Adrenal gland (tissue), 12 donors: ENCODE results near the gene CFAP45. TPM values are rescaled to one million over a fixed set of nuclear protein-coding genes. Genes with fewer than 3 reads are reported as not detected.

Source experiments
- DNase-seq, 7 donors: peaks; one replicate each; pipeline ENCODE4 v3.0.0-alpha.2; 2019 to 2020
- H3K27ac ChIP-seq, 5 donors: fragments of 200-600 bp; sonication (generic) in 4 of 5; 1 replicate in 3 of 5; 2 replicates in 2 of 5; pipeline versions ENCODE4 v1.5.1 to v1.8.0; 2016 to 2020; ENCODE audit warnings: mild to moderate bottlenecking in 1 of 5
- H3K27me3 ChIP-seq: fragments of 200-600 bp; 2 replicates; pipeline ENCODE4 v1.8.0; 2021
- H3K36me3 ChIP-seq, 2 donors: fragments of 200-600 bp; replicated peaks in 1 of 2; 1 replicate in 1 of 2; 2 replicates in 1 of 2; pipeline versions ENCODE4 v1.5.1 to v1.8.0; 2018 to 2022
- H3K4me1 ChIP-seq, 2 donors: fragments of 200-600 bp; replicated peaks in 1 of 2; 1 replicate in 1 of 2; 2 replicates in 1 of 2; pipeline versions ENCODE4 v1.5.1 to v1.8.0; 2018 to 2021
- H3K4me3 ChIP-seq, 4 donors: fragments of 200-600 bp; sonication (generic) in 3 of 4; one replicate each; pipeline ENCODE4 v1.5.1; 2016 to 2018
- H3K9me3 ChIP-seq, 3 donors: fragments of 200-600 bp; sonication (generic) in 1 of 3; replicated peaks in 1 of 3; 1 replicate in 2 of 3; 2 replicates in 1 of 3; pipeline versions ENCODE4 v1.5.1 to v1.8.0; 2016 to 2021
- CTCF ChIP-seq, 6 experiments: fragments of 450-650 bp in 4 of 6; fragments of 200-600 bp in 2 of 6; sonication (generic) in 1 of 6; IDR thresholded peaks; 1 replicate in 5 of 6; 2 replicates in 1 of 6; pipeline versions ENCODE4 v1.5.1 to v1.8.0; 2016 to 2021; ENCODE audit warnings: antibody characterized with exemption in 6 of 6, mild to moderate bottlenecking in 2 of 6, moderate library complexity in 1 of 6
- POLR2A ChIP-seq, 2 donors: fragments of 450-650 bp; IDR thresholded peaks; one replicate each; pipeline ENCODE4 v1.6.1; 2017; ENCODE audit warnings: antibody characterized with exemption in 2 of 2, mild to moderate bottlenecking in 2 of 2, moderate library complexity in 1 of 2
- WGBS, 4 donors: extraction: QIAGEN DNeasy Blood & Tissue Kit in 2 of 4; methylation state at CpG; one replicate each; pipeline versions ENCODE4 v1.1.5 to v1.1.7; 2013 to 2017; 5-methylcytosine and 5-hydroxymethylcytosine counted together
- intact Hi-C, 2 donors: fragments of 100-400 bp; cut with DNase I; formaldehyde crosslinking; loops; one replicate each; pipeline versions ENCODE4 v1.14.1 to v1.15.0; 2022 to 2023
- polyA plus RNA-seq, 3 donors: library from polyadenylated mRNA; stranded (reverse); fragments of 200-250 nt in 2 of 3; fragments of 350-450 nt in 1 of 3; fragmentation: Illumina TruSeq in 1 of 3; extraction: RNeasy Lipid Tissue Mini Kit (QIAGEN cat#74804) in 1 of 3; gene quantifications; one replicate each; pipeline ENCODE4 v1.2.3, GENCODE V29; 2013 to 2014
- total RNA-seq, 9 donors: library from RNA; depleted of rRNA in 4 of 9; stranded (reverse); fragments of >200 nt in 4 of 9; fragments of 120-200 nt in 1 of 9; fragmentation: NEBNext Ultra II Directional in 1 of 9; extraction: Animal tissue kit (Norgen Biotek cat#: 25700) in 1 of 9; gene quantifications; one replicate each; pipeline versions ENCODE4 v1.1.0 to v1.2.4, GENCODE V29; 2013 to 2023
- donor health status: healthy with polysubstance abuse.
- donor health status: Bipolar disorder and iron deficiency.
- donor health status: DM: yes; HTN: yes; CAD: no.
- donor health status: DM: no; HTN: no; CAD: no.
- donor health status: DM: no; HTN: no; CAD: no.
- donor health status: DM: yes; HTN: yes; CAD: no.

Gene CFAP45
- total and polyA plus RNA-seq, 12 donors = 0.14 to 0.81 (median 0.35) TPM; not detected in 6

GRCh38 chr1:159943278-159943640 is 43.3 kb upstream of the CFAP45 start:
- Histone ChIP-seq H3K27me3 (peaks cover 24% of the 10 kb centered on the region), H3K36me3 (no peaks in the 10 kb centered on the region), H3K4me1 (peaks cover 0 to 10% of the 10 kb centered on the region in 2 donors), H3K4me3 (no peak overlapping the region), H3K9me3 (no peaks in the 10 kb centered on the region), H3K27ac (no peak overlapping the region)
- 71 to 87% (median 85%) methylated on average over 5 of the region's 5 CpGs for WGBS, 4 donors
- no peak for DNase-seq
- intact Hi-C loops = loop anchor here in 1 of 2 donors (10.0 kb wide), 1 partner anchor 152 kb away; the partner anchor contains the start of gene IGSF8
- TF ChIP-seq POLR2A (IDR thresholded peaks at IDR 0.05) = no peak
- no peak for TF ChIP-seq CTCF (IDR thresholded peaks at IDR 0.05)

- WGBS, 4 donors = 77 to 86% (median 82%) methylated on average over 14 to 15 of the region's 15 CpGs
- Histone ChIP-seq H3K27me3 (peaks cover 24% of the 10 kb centered on the region), H3K27ac (no peak overlapping the region), H3K9me3 (no peaks in the 10 kb centered on the region), H3K4me3 (no peak overlapping the region), H3K4me1 (peaks cover 0 to 10% of the 10 kb centered on the region in 2 donors), H3K36me3 (no peaks in the 10 kb centered on the region)
- no peak for DNase-seq
- intact Hi-C loops = loop anchor here in 1 of 2 donors (10.0 kb wide), 1 partner anchor 152 kb away; the partner anchor contains the start of gene IGSF8
- TF ChIP-seq CTCF (IDR thresholded peaks at IDR 0.05) (no peak), POLR2A (IDR thresholded peaks at IDR 0.05) (no peak)
Observed at GRCh38 chr1:159942632-159943277, 42.8 kb upstream of the CFAP45 start.

- intact Hi-C loops = loop anchor here in 1 of 2 donors (10.0 kb wide), 1 partner anchor 153 kb away; the partner anchor contains the start of gene IGSF8
Observed at GRCh38 chr1:159941591-159942560, 41.9 kb upstream of the CFAP45 start.

More at GRCh38 chr1:159941591-159942560, 41.9 kb upstream of the CFAP45 start:
- TF ChIP-seq CTCF (IDR thresholded peaks at IDR 0.05) = no peak
- no peak for TF ChIP-seq POLR2A (IDR thresholded peaks at IDR 0.05)
- Histone ChIP-seq H3K36me3 (no peaks in the 10 kb centered on the region), H3K4me1 (peaks cover 0 to 10% of the 10 kb centered on the region in 2 donors), H3K27ac (no peak overlapping the region), H3K9me3 (no peaks in the 10 kb centered on the region), H3K4me3 (no peak overlapping the region), H3K27me3 (peaks cover 28% of the 10 kb centered on the region)
- no peak for DNase-seq
- WGBS, 4 donors = 69 to 79% (median 73%) methylated on average over 7 to 15 of the region's 15 CpGs
